ENCODE data around the gene LINGO4.

GRCh38 chr1:151809290-151809984, 4.2 kb upstream of the LINGO4 start:
- TF ChIP-seq CTCF (IDR thresholded peaks at IDR 0.05) (no peak), POLR2AphosphoS5 (IDR thresholded peaks at IDR 0.05) (no peak)
